ENCODE data around the gene GSPT1. TPM values are rescaled to one million over a fixed set of nuclear protein-coding genes. Genes with fewer than 3 reads are reported as not detected.

GSPT1 gene
- total RNA-seq, 1 experiment from 2014 or later, result 136 TPM

DNA sequence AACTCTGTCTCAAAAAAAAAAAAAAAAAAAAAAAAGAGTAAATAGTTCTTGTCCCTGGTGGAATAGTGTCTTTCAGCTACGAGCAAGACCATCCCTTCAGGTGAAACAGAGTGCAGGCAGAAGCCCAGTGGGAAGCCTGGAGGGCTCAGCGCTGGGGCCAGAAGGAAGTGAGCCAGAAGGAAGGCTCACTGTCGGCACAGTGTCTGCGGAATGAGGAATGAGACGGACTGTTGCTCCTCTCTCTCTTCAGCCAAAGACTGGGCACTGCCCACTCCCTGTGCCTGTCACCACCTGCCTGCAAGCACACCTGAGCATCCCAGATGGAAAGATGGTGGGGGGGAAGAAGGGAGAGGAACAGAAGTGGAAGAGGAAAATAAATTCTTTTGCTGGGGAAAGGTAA is 71.9 kb downstream of the GSPT1 start:
- no peak for DNase-seq
- Mint-ChIP-seq H3K4me3 (ENCODE audit: unreplicated experiment) (no peak overlapping the region), H3K4me1 (ENCODE audit: low read depth, unreplicated experiment) (no peaks in the 10 kb centered on the region), H3K9me3 (ENCODE audit: unreplicated experiment) (no peaks in the 10 kb centered on the region), H3K27ac (ENCODE audit: unreplicated experiment) (no peak overlapping the region), H3K36me3 (ENCODE audit: insufficient read depth, unreplicated experiment) (peaks cover 85% of the 10 kb centered on the region), H3K27me3 (ENCODE audit: insufficient read depth, unreplicated experiment) (no peaks in the 10 kb centered on the region)
- TF ChIP-seq, protein P1, sequence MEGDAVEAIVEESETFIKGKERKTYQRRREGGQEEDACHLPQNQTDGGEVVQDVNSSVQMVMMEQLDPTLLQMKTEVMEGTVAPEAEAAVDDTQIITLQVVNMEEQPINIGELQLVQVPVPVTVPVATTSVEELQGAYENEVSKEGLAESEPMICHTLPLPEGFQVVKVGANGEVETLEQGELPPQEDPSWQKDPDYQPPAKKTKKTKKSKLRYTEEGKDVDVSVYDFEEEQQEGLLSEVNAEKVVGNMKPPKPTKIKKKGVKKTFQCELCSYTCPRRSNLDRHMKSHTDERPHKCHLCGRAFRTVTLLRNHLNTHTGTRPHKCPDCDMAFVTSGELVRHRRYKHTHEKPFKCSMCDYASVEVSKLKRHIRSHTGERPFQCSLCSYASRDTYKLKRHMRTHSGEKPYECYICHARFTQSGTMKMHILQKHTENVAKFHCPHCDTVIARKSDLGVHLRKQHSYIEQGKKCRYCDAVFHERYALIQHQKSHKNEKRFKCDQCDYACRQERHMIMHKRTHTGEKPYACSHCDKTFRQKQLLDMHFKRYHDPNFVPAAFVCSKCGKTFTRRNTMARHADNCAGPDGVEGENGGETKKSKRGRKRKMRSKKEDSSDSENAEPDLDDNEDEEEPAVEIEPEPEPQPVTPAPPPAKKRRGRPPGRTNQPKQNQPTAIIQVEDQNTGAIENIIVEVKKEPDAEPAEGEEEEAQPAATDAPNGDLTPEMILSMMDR (IDR thresholded peaks at IDR 0.05; ENCODE audit: insufficient read depth in 1 of 2, low read depth in 1 of 2, low read length in 1 of 2, severe bottlenecking in 1 of 2, unreplicated experiment in 1 of 2), result no peak
- no peaks in the 10 kb centered on the region for H3K9me3 ChIP-seq
- intact Hi-C loops (cut with micrococcal nuclease; ENCODE audit: unreplicated experiment), result no loop called here
- H3K4me3 ChIP-seq (ENCODE audit: low read depth, low read length), result no peak overlapping the region
- no peaks in the 10 kb centered on the region for H3K27me3 ChIP-seq (replicated peaks; ENCODE audit: control insufficient read depth, insufficient read depth, low read length)
- no peaks in the 10 kb centered on the region for H3K4me1 ChIP-seq
- H3K36me3 ChIP-seq (ENCODE audit: control insufficient read depth, insufficient read depth, low read length), result peaks cover 12% of the 10 kb centered on the region
- POLR2A ChIA-PET, result no interaction called here
- no TSS peak for BruUV-seq (replicated peaks)
- CTCF ChIA-PET, result no interaction called here

DNA sequence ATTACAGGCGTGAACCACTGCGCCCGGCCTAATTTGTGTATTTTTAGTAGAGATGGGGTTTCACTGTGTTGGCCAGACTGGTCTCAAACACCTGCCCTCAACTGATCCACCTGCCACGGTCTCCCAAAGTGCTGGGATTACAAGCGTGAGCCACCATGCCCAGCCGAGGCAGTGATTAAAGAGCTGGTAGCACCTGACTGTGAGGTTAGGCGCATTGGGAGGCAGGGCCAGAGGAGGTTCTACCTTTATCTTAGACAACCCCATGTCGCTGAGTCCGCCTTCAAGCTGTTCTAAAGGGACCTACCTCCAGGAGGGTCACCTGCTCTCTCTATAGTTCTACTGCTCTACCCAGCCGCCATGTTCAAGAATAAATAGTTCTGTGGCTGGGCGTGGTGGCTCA is 72.5 kb downstream of the GSPT1 start:
- Mint-ChIP-seq H3K27ac (ENCODE audit: unreplicated experiment) (no peak overlapping the region), H3K36me3 (ENCODE audit: insufficient read depth, unreplicated experiment) (peaks cover 85% of the 10 kb centered on the region), H3K4me1 (ENCODE audit: low read depth, unreplicated experiment) (no peaks in the 10 kb centered on the region), H3K9me3 (ENCODE audit: unreplicated experiment) (no peaks in the 10 kb centered on the region), H3K4me3 (ENCODE audit: unreplicated experiment) (no peak overlapping the region), H3K27me3 (ENCODE audit: insufficient read depth, unreplicated experiment) (no peaks in the 10 kb centered on the region)
- ChIA-PET POLR2A (no interaction called here), CTCF (no interaction called here)
- Histone ChIP-seq H3K9me3 (no peaks in the 10 kb centered on the region), H3K4me1 (no peaks in the 10 kb centered on the region), H3K4me3 (ENCODE audit: low read depth, low read length) (no peak overlapping the region), H3K36me3 (ENCODE audit: control insufficient read depth, insufficient read depth, low read length) (peaks cover 11% of the 10 kb centered on the region), H3K27me3 (replicated peaks; ENCODE audit: control insufficient read depth, insufficient read depth, low read length) (no peaks in the 10 kb centered on the region)
- no TSS peak for BruUV-seq (replicated peaks)
- intact Hi-C loops (cut with micrococcal nuclease; ENCODE audit: unreplicated experiment), result no loop called here
- DNase-seq, result no peak
- TF ChIP-seq, protein P1 (IDR thresholded peaks at IDR 0.05; ENCODE audit: insufficient read depth in 1 of 2, low read depth in 1 of 2, low read length in 1 of 2, severe bottlenecking in 1 of 2, unreplicated experiment in 1 of 2), result no peak

DNA sequence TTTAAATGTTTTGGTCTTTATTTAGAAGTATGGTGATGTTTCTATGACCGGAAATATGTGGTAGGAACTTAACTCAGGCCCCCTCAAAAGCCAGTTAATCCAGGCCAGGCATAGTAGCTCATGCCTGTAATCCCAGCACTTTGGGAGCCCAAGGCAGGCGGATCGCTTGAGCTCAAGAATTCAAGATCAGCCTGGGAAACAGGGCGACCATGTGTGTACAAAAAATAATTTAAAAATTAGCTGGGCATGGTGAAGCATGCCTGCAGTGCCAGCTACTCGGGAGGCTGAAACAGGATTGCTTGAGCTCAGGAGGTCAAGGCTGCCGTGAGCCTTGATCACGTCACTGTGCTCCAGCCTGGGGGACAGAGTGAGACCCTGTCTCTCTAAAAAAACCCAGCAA is 74.7 kb downstream of the GSPT1 start:
- BruUV-seq (replicated peaks), result no TSS peak
- CTCF ChIA-PET, result no interaction called here
- intact Hi-C loops (cut with micrococcal nuclease; ENCODE audit: unreplicated experiment), result no loop called here

More for the DNA sequence above, 74.7 kb downstream of the GSPT1 start:
- TF ChIP-seq, protein P1 (IDR thresholded peaks at IDR 0.05; ENCODE audit: insufficient read depth in 1 of 2, low read depth in 1 of 2, low read length in 1 of 2, severe bottlenecking in 1 of 2, unreplicated experiment in 1 of 2), result no peak
- H3K27me3 Mint-ChIP-seq (ENCODE audit: insufficient read depth, unreplicated experiment), result no peaks in the 10 kb centered on the region
- no peaks in the 10 kb centered on the region for H3K27me3 ChIP-seq (replicated peaks; ENCODE audit: control insufficient read depth, insufficient read depth, low read length)
- no peaks in the 10 kb centered on the region for H3K4me1 Mint-ChIP-seq (ENCODE audit: low read depth, unreplicated experiment)
- peaks cover 85% of the 10 kb centered on the region for H3K36me3 Mint-ChIP-seq (ENCODE audit: insufficient read depth, unreplicated experiment)
- H3K27ac Mint-ChIP-seq (ENCODE audit: unreplicated experiment), result no peak overlapping the region
- H3K36me3 ChIP-seq (ENCODE audit: control insufficient read depth, insufficient read depth, low read length), result peaks cover 11% of the 10 kb centered on the region
- peaks cover 4% of the 10 kb centered on the region; the same call in 1 of the 2 replicates for H3K4me1 ChIP-seq
- H3K4me3 ChIP-seq (ENCODE audit: low read depth, low read length), result no peak overlapping the region
- H3K9me3 ChIP-seq, result no peaks in the 10 kb centered on the region
- POLR2A ChIA-PET, result no interaction called here
- no peaks in the 10 kb centered on the region for H3K9me3 Mint-ChIP-seq (ENCODE audit: unreplicated experiment)
- no peak for DNase-seq
- H3K4me3 Mint-ChIP-seq (ENCODE audit: unreplicated experiment), result no peak overlapping the region

Measured in Caco-2 (cell line).